ENCODE measurements around the gene BCO2.

DNA sequence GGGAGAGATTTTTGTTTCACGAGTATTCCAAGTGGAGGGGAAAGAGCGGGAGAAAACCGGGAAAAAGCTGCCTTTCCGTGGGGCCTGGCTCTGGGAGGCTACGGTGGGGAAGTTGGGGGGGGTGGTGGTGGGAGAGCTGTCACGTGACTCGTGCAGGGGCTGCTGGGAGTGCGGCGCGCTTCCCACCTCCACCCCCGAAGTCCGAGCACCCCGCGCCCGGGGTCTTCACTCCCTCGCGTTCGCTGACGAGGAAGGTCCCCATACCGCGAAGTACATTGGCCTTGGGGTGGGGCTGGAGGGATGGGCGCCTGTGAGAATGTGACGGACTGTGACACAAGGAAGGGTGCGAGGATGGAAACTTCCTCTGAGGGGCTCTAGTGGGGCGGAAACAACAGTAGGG is 8.2 kb upstream of the BCO2 start, which contains the start of gene TEX12:
- TF ChIP-seq, protein P1, sequence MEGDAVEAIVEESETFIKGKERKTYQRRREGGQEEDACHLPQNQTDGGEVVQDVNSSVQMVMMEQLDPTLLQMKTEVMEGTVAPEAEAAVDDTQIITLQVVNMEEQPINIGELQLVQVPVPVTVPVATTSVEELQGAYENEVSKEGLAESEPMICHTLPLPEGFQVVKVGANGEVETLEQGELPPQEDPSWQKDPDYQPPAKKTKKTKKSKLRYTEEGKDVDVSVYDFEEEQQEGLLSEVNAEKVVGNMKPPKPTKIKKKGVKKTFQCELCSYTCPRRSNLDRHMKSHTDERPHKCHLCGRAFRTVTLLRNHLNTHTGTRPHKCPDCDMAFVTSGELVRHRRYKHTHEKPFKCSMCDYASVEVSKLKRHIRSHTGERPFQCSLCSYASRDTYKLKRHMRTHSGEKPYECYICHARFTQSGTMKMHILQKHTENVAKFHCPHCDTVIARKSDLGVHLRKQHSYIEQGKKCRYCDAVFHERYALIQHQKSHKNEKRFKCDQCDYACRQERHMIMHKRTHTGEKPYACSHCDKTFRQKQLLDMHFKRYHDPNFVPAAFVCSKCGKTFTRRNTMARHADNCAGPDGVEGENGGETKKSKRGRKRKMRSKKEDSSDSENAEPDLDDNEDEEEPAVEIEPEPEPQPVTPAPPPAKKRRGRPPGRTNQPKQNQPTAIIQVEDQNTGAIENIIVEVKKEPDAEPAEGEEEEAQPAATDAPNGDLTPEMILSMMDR (IDR thresholded peaks at IDR 0.05; ENCODE audit: poor library complexity) = no peak
- no peak for TF ChIP-seq EZH2phosphoT487 (IDR thresholded peaks at IDR 0.05; ENCODE audit: low read depth, severe bottlenecking, unreplicated experiment)
